GM15510 (cell line): ENCODE results near the gene KIDINS220.

Source experiments
- POLR2A ChIP-seq: IDR thresholded peaks from 3 replicates; pipeline ENCODE4 v1.6.1; 2011; ENCODE audit warnings: borderline replicate concordance; ENCODE audit not compliant: insufficient read length; ENCODE audit errors: extremely low read depth

KIDINS220 gene

GRCh38 chr2:8833853-8834252, 3.6 kb downstream of the KIDINS220 start:
- no peak for TF ChIP-seq POLR2A

- no peak for TF ChIP-seq POLR2A
Observed at GRCh38 chr2:8831516-8831915, 5.9 kb downstream of the KIDINS220 start.

DNA sequence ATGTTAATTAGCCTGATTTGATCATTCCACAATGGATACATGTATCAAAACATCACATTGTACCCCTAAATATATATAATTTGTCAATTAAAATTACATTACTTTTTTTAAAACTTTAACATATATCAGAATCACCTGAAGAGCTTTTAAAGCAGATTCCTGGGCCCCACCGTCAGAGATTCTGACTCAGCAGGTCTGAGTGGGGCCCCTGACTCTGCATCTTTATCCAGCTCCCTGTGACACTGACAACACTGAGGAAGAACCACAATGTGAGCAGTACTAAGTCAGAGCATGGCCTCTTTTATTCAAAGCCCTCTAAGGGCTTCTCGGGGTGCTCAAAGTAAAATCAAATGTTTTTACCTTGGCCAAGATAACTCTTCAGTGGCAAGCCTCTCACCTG, 9.7 kb downstream of the KIDINS220 start:
- no peak for TF ChIP-seq POLR2A

GRCh38 chr2:8822218-8822617, 15.2 kb downstream of the KIDINS220 start:
- no peak for TF ChIP-seq POLR2A

GRCh38 chr2:8821276-8822217, 15.9 kb downstream of the KIDINS220 start:
- no peak for TF ChIP-seq POLR2A

DNA sequence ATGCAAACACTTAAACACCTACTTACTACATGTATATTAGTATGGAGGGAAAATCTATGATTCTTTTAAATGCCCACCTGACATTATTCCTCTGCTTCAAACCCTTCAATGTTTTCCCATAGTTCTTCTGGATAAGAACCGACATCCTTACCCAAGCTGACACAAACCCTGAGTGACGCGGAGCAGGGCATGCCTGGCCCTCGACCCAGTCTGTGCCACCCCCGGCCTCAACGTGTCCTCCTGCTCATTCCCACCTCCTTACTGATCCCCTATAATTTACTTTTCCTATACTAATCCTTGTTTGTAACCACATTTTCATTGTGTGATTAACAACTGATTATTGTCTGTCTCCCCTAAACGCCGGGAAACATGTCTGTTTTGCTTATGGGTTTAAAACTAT, 17.5 kb downstream of the KIDINS220 start:
- TF ChIP-seq POLR2A, result no peak

DNA sequence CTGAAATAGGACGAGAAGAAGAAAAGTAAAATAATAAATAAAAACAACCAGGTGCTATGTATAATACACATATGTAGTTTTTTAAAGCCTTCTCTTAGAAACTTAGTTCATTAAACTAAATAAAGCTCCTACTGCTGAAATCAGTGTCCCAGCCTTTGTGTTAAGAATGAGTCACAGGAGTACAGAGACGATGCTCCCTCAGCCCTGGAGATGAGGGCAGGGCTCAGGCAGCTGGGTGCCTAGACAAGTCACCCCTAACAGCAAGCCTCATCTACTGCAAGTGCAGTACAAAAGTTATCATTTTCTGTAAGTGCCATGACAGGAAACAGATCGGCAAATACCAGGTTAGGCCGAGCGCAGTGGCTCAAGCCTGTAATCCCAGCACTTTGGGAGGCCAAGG, 18.2 kb downstream of the KIDINS220 start:
- TF ChIP-seq POLR2A, result no peak

DNA sequence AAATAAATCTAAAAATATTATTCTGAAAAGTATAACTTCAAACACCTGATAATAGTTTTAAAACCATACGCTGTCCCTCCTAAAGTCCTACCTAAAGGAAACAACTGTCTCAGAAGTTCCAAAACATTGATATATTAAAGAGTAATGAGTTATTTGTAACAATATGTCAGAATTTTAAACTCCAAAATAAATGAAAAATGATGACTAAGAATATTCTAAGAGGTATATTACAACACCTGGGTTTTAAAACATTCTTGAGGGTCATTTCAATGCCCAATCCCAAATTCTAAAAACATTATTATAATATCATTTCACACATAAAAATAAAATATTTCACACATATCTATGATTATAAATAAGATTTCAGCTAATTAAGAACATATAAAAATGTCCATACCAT, 20.2 kb downstream of the KIDINS220 start:
- TF ChIP-seq POLR2A, result no peak

GRCh38 chr2:8806885-8807704, 30.3 kb downstream of the KIDINS220 start:
- TF ChIP-seq POLR2A, result no peak

- TF ChIP-seq POLR2A, result no peak
Observed at GRCh38 chr2:8805278-8806210, 31.9 kb downstream of the KIDINS220 start.

GRCh38 chr2:8803658-8804379, 33.6 kb downstream of the KIDINS220 start:
- no peak for TF ChIP-seq POLR2A

- TF ChIP-seq POLR2A, result no peak
Observed at GRCh38 chr2:8802741-8803140, 34.7 kb downstream of the KIDINS220 start.

GRCh38 chr2:8800821-8801220, 36.6 kb downstream of the KIDINS220 start:
- no peak for TF ChIP-seq POLR2A

GRCh38 chr2:8800218-8800617, 37.2 kb downstream of the KIDINS220 start:
- TF ChIP-seq POLR2A, result no peak

DNA sequence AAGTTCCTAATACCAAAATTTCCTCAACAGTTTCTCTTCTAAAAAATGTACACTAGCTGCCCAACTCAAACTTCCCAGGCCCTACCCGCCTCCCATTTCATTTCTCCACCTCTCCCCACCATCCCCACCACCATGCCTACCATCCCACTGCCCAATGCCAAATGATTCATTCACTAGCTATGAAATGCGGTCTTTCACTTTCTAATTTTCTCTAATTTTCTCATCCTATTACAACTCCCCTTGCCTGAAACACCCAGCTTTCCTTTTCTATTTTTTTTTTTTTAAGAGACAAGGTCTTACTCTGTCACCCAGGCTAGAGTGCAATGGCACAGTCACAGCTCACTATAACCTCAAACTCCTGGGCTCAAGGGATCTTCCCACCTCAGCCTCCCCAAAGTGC, 38.4 kb downstream of the KIDINS220 start:
- TF ChIP-seq POLR2A, result no peak

DNA sequence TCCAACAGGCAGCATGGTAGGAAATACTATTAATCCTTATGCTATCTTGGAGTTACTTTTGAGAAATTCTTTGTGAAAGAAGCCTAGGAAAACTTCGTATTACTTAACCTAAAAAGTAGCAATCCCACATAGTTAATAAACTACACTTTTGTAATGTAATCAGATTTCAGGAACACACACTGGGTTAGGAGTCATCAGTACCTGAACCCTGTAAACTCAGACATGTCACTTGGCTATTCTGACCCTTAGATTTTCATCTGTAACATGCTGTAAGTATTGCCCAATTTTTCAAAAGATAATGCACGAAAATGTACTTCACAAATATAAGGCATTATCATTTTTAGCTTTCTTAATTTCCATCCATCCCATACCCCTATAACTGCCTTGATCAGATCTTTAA, 39.0 kb downstream of the KIDINS220 start:
- no peak for TF ChIP-seq POLR2A
